ENCODE results near the gene UBE2H.
A peak's percentile ranks its signal among the peaks of the same experiment; 100 is the strongest.
"Not testable (repeated sequence)": the region's sequence is repeated elsewhere in the genome, so short reads cannot be mapped to it uniquely, and the experiment has no call there.

UBE2H gene

GRCh38 chr7:129968592-129969383 lies 16.0 kb upstream of the UBE2H start:
- Histone ChIP-seq H3K4me1 (ENCODE audit: control insufficient read depth, insufficient read depth, low read length) (peaks cover 10% of the 10 kb centered on the region), H3K4me2 (ENCODE audit: low read length) (no peak overlapping the region), H3K36me3 (ENCODE audit: insufficient read depth, low read length) (no peaks in the 10 kb centered on the region), H3K9me3 (replicated peaks; ENCODE audit: low read length) (no peaks in the 10 kb centered on the region), H3K27me3 (ENCODE audit: control insufficient read depth, insufficient read depth, low read length) (no peaks in the 10 kb centered on the region), H3K4me3 (ENCODE audit: low read length) (no peak overlapping the region), H3K9ac (ENCODE audit: low read depth, low read length) (no peak overlapping the region)

GRCh38 chr7:129960204-129960475 lies 7.4 kb upstream of the UBE2H start:
- H3K9me3 ChIP-seq (replicated peaks; ENCODE audit: low read length); H3K9ac ChIP-seq (ENCODE audit: low read depth, low read length); H3K4me2 ChIP-seq (ENCODE audit: low read length); H3K4me3 ChIP-seq (ENCODE audit: low read length); H3K27me3 ChIP-seq (ENCODE audit: control insufficient read depth, insufficient read depth, low read length); H3K36me3 ChIP-seq (ENCODE audit: insufficient read depth, low read length): not testable (repeated sequence)
- H3K4me1 ChIP-seq (ENCODE audit: control insufficient read depth, insufficient read depth, low read length) = peaks cover 16% of the 10 kb centered on the region

GRCh38 chr7:129959471-129960203 lies 6.9 kb upstream of the UBE2H start:
- Histone ChIP-seq H3K4me1 (ENCODE audit: control insufficient read depth, insufficient read depth, low read length) (peaks cover 16% of the 10 kb centered on the region), H3K27me3 (ENCODE audit: control insufficient read depth, insufficient read depth, low read length) (no peaks in the 10 kb centered on the region), H3K9ac (ENCODE audit: low read depth, low read length) (no peak overlapping the region), H3K4me3 (ENCODE audit: low read length) (no peak overlapping the region), H3K4me2 (ENCODE audit: low read length) (no peak overlapping the region), H3K36me3 (ENCODE audit: insufficient read depth, low read length) (no peaks in the 10 kb centered on the region), H3K9me3 (replicated peaks; ENCODE audit: low read length) (no peaks in the 10 kb centered on the region)

GRCh38 chr7:129958643-129959470 lies 6.1 kb upstream of the UBE2H start:
- Histone ChIP-seq H3K4me1 (ENCODE audit: control insufficient read depth, insufficient read depth, low read length) (peaks cover 16% of the 10 kb centered on the region), H3K9me3 (replicated peaks; ENCODE audit: low read length) (no peaks in the 10 kb centered on the region), H3K36me3 (ENCODE audit: insufficient read depth, low read length) (no peaks in the 10 kb centered on the region), H3K4me2 (ENCODE audit: low read length) (peak overlapping the region; percentile 54), H3K4me3 (ENCODE audit: low read length) (no peak overlapping the region), H3K9ac (ENCODE audit: low read depth, low read length) (peak overlapping the region; percentile 38), H3K27me3 (ENCODE audit: control insufficient read depth, insufficient read depth, low read length) (no peaks in the 10 kb centered on the region)

GRCh38 chr7:129955993-129956543 lies 3.3 kb upstream of the UBE2H start:
- Histone ChIP-seq H3K4me2 (ENCODE audit: low read length) (no peak overlapping the region), H3K4me1 (ENCODE audit: control insufficient read depth, insufficient read depth, low read length) (peaks cover 19% of the 10 kb centered on the region), H3K9ac (ENCODE audit: low read depth, low read length) (no peak overlapping the region), H3K4me3 (ENCODE audit: low read length) (no peak overlapping the region), H3K36me3 (ENCODE audit: insufficient read depth, low read length) (no peaks in the 10 kb centered on the region), H3K27me3 (ENCODE audit: control insufficient read depth, insufficient read depth, low read length) (no peaks in the 10 kb centered on the region), H3K9me3 (replicated peaks; ENCODE audit: low read length) (no peaks in the 10 kb centered on the region)

- Histone ChIP-seq H3K9me3 (replicated peaks; ENCODE audit: low read length) (no peaks in the 10 kb centered on the region), H3K36me3 (ENCODE audit: insufficient read depth, low read length) (no peaks in the 10 kb centered on the region), H3K4me1 (ENCODE audit: control insufficient read depth, insufficient read depth, low read length) (peaks cover 34% of the 10 kb centered on the region), H3K4me2 (ENCODE audit: low read length) (peak overlapping the region; percentile 93), H3K27me3 (ENCODE audit: control insufficient read depth, insufficient read depth, low read length) (no peaks in the 10 kb centered on the region), H3K4me3 (ENCODE audit: low read length) (peak overlapping the region; percentile 96), H3K9ac (ENCODE audit: low read depth, low read length) (peak overlapping the region; percentile 90)
Measured at GRCh38 chr7:129952086-129952652, 591 bp downstream of the UBE2H start.

GRCh38 chr7:129951226-129952085 lies 1.3 kb downstream of the UBE2H start:
- Histone ChIP-seq H3K4me1 (ENCODE audit: control insufficient read depth, insufficient read depth, low read length) (peaks cover 39% of the 10 kb centered on the region), H3K4me3 (ENCODE audit: low read length) (peak overlapping the region; percentile 96), H3K9ac (ENCODE audit: low read depth, low read length) (peak overlapping the region; percentile 90), H3K27me3 (ENCODE audit: control insufficient read depth, insufficient read depth, low read length) (no peaks in the 10 kb centered on the region), H3K9me3 (replicated peaks; ENCODE audit: low read length) (no peaks in the 10 kb centered on the region), H3K4me2 (ENCODE audit: low read length) (peak overlapping the region; percentile 93), H3K36me3 (ENCODE audit: insufficient read depth, low read length) (no peaks in the 10 kb centered on the region)

- peak overlapping the region; percentile 93 for H3K4me2 ChIP-seq (ENCODE audit: low read length)
- peak overlapping the region; percentile 96 for H3K4me3 ChIP-seq (ENCODE audit: low read length)
- no peaks in the 10 kb centered on the region for H3K9me3 ChIP-seq (replicated peaks; ENCODE audit: low read length)
- peak overlapping the region; percentile 90 for H3K9ac ChIP-seq (ENCODE audit: low read depth, low read length)
- no peaks in the 10 kb centered on the region for H3K27me3 ChIP-seq (ENCODE audit: control insufficient read depth, insufficient read depth, low read length)
- H3K4me1 ChIP-seq (ENCODE audit: control insufficient read depth, insufficient read depth, low read length) = peaks cover 38% of the 10 kb centered on the region
- H3K36me3 ChIP-seq (ENCODE audit: insufficient read depth, low read length) = no peaks in the 10 kb centered on the region
Measured at GRCh38 chr7:129950933-129951225, 1.9 kb downstream of the UBE2H start.

- Histone ChIP-seq H3K9me3 (replicated peaks; ENCODE audit: low read length) (no peaks in the 10 kb centered on the region), H3K9ac (ENCODE audit: low read depth, low read length) (peak overlapping the region; percentile 90)
Measured at GRCh38 chr7:129950191-129950932, 2.4 kb downstream of the UBE2H start.

More at GRCh38 chr7:129950191-129950932, 2.4 kb downstream of the UBE2H start:
- Histone ChIP-seq H3K27me3 (ENCODE audit: control insufficient read depth, insufficient read depth, low read length) (no peaks in the 10 kb centered on the region), H3K4me2 (ENCODE audit: low read length) (peak overlapping the region; percentile 93), H3K4me3 (ENCODE audit: low read length) (peak overlapping the region; percentile 96), H3K4me1 (ENCODE audit: control insufficient read depth, insufficient read depth, low read length) (peaks cover 35% of the 10 kb centered on the region), H3K36me3 (ENCODE audit: insufficient read depth, low read length) (no peaks in the 10 kb centered on the region)

Measured in skeletal muscle satellite cell (primary cell).